HUES6 (cell line): ENCODE results near the gene COL6A1.
"Not testable (repeated sequence)": the region's sequence is repeated elsewhere in the genome, so short reads cannot be mapped to it uniquely, and the experiment has no call there.

ENCODE experiments used
- H3K27ac ChIP-seq: 2 replicates; pipeline ENCODE4 v1.7.0; 2013; ENCODE audit warnings: low read depth, mild to moderate bottlenecking, low read length, inconsistent platforms
- H3K27me3 ChIP-seq: 2 replicates; pipeline ENCODE4 v1.6.1; 2013; ENCODE audit warnings: low read length; ENCODE audit not compliant: control insufficient read depth, insufficient read depth
- H3K36me3 ChIP-seq: 2 replicates; pipeline ENCODE4 v1.6.1; 2013; ENCODE audit warnings: low read length; ENCODE audit not compliant: control insufficient read depth, insufficient read depth
- H3K4me1 ChIP-seq: 2 replicates; pipeline ENCODE4 v1.6.1; 2013; ENCODE audit warnings: low read length; ENCODE audit not compliant: control insufficient read depth, insufficient read depth
- H3K4me3 ChIP-seq: 2 replicates; pipeline ENCODE4 v1.5.1; 2013; ENCODE audit warnings: low read depth, low read length
- H3K9ac ChIP-seq: one replicate; pipeline ENCODE4 v1.6.1; 2013; ENCODE audit warnings: mild to moderate bottlenecking, low read length
- H3K9me3 ChIP-seq: 2 replicates; pipeline ENCODE4 v1.6.1; 2013; ENCODE audit warnings: low read depth, low read length; ENCODE audit not compliant: control insufficient read depth, insufficient read depth

Gene COL6A1

DNA sequence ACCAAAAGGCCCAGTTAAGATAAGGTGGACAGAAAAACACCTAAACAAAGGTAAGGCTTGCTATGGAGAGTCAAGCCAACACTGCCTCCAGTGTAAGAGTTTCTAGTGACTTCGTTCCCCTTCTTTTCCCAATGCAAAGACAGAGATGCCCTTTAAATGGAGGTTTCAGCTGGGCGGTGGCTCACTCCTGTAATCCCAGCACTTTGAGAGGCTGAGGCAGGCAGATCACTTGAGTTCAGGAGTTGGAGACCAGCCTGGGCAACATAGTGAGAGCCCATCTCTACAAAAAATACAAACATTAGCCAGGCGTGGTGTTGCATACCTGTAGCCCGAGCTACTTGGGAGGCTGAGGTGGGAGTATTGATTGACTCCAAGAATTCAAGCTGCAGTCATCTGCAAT is 24.0 kb upstream of the COL6A1 start:
- H3K27ac ChIP-seq: no peak overlapping the region
- no peak overlapping the region for H3K4me3 ChIP-seq
- no peak overlapping the region for H3K9ac ChIP-seq
- peaks cover 47% of the 10 kb centered on the region for H3K9me3 ChIP-seq
- H3K4me1 ChIP-seq: no peaks in the 10 kb centered on the region
- no peaks in the 10 kb centered on the region for H3K27me3 ChIP-seq
- no peaks in the 10 kb centered on the region for H3K36me3 ChIP-seq

DNA sequence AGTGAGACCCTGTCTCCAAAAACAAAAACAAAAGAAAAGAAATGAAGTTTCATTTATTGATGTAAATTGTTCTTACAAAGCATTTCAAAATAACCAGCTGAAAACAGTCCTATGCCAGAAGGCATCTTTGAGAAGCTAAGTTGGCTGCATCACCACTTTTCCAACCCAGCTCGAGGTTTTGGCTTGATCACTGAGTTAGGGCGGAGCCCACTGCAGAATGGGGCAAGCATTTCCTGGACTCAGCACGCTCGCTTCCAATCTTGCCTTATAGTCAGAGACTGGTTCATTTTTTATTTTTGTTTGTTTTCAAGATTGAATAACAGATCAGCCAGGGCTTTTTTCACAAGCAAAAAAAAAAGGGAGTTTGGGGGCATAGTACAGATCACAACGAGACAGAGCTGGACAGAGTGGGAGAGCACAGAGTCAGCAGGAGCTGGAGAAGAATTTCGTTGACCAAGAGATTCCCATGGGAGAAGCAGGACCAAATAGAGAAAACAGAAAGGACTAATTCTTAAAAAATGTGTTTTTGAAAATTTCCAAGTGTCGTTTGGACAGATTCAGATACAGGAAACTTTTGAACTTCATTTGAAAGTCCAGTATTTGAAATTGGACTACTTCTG is 23.5 kb upstream of the COL6A1 start:
- Histone ChIP-seq H3K4me3 (no peak overlapping the region), H3K27me3 (no peaks in the 10 kb centered on the region), H3K9ac (no peak overlapping the region), H3K27ac (no peak overlapping the region), H3K4me1 (no peaks in the 10 kb centered on the region), H3K9me3 (peaks cover 52% of the 10 kb centered on the region), H3K36me3 (no peaks in the 10 kb centered on the region)

DNA sequence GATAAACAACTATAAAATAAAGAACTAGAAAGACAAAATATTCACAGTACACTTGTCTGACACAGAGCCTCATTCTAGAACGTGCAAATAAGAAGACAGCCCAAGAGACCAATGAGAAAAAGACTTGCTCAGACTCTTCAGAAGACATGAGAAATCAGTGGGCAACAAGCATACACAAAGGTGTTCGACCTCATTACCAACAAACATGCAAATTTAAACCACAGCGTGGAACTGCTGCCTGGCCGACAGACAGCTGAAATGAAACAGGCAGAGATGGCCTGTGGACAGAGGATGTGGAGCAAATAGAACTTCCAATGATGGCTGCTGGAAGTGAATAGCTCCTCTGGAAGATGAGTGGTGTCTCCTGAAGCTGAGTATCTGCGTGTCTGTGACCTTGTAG is 22.4 kb upstream of the COL6A1 start:
- H3K27ac ChIP-seq: no peak overlapping the region

DNA sequence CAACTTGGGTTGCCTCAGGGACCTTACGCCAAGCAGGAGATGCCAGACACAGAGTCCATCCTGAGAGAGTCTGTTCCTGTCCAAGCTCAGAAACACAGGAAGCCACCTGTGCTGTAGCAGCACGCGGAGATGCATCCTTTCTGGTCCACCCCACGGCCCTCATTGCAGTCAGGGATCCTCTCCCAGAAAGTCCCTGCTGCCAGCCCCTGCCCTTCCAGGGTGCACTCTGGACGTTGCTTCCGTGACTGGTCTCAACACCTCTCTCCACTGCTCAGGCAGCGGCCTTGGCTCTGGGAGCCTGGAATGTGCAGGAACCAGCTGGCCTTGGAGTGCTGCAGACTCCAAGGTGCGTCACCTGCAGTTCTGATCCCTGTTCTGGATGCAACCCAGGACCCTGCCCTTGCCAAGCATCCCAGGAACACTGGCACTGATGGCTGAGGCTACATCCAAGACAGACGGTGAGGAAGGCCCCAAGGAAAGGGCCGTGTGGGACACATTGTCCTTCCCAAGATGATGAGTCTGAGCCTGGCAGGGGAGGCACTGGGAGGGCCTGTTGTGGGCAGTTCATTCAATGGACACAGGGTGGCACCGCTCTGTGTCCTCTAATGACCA is 21.7 kb upstream of the COL6A1 start:
- Histone ChIP-seq H3K9ac (no peak overlapping the region), H3K36me3 (no peaks in the 10 kb centered on the region), H3K27me3 (no peaks in the 10 kb centered on the region), H3K4me1 (no peaks in the 10 kb centered on the region), H3K9me3 (peaks cover 70% of the 10 kb centered on the region), H3K27ac (no peak overlapping the region), H3K4me3 (no peak overlapping the region)

More for the DNA sequence above, 22.4 kb upstream of the COL6A1 start:
- Histone ChIP-seq H3K36me3 (no peaks in the 10 kb centered on the region), H3K9ac (no peak overlapping the region), H3K4me1 (no peaks in the 10 kb centered on the region), H3K4me3 (no peak overlapping the region), H3K27me3 (no peaks in the 10 kb centered on the region), H3K9me3 (peaks cover 63% of the 10 kb centered on the region)

DNA sequence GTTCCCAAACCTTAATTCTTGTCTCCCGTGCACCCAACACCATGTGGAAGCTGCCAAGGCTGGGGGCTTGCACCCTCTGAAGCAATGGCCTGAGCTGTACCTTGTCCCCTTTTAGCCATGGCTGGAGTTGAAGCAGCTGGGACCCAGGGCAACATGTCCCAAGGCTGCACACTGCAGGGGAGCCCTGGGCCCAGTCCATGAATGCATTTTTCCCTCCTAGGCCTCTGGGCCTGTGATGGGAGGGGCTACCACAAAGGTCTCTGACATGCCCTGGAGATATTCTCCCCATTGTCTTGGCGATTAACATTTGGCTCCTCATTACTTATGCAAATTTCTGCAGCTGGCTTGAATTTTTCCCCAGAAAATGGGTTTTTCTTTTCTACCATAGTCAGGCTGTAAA is 20.2 kb upstream of the COL6A1 start:
- H3K27me3 ChIP-seq, H3K36me3 ChIP-seq, H3K4me1 ChIP-seq, H3K9ac ChIP-seq, H3K4me3 ChIP-seq, H3K27ac ChIP-seq: not testable (repeated sequence)
- peaks cover 76% of the 10 kb centered on the region for H3K9me3 ChIP-seq

DNA sequence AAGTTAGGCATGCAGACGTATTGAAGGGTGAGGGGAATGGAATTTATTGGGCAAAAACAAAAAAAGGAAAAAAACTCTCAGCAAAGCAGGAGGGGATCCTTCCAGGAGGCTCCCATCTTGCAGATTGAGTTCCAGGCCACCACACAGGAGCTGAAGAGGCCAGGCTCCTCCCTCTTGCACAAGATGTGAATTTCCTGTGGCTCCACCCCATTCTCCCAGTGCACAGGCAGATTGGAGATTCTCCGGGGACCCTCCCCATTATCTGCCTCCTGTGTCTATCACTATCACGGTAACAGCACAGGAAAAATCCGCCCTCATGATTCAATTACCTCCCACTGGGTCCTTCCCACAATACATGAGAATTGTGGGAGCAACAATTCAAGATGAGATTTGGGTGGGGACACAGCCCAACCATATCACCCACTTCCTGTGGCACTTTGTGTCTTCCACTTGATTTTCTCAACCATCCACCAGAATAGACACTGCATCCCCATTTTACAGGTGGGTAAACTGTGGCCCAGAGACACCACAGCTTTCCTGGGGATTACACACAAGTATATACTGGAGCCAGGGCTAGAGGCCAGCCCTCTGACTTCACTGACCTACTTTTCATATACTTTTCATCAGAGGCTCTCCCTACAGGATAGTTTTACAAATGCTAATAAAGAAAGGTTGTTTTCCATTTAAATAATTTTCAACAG is 18.9 kb upstream of the COL6A1 start:
- Histone ChIP-seq H3K4me3 (no peak overlapping the region), H3K36me3 (no peaks in the 10 kb centered on the region), H3K9ac (no peak overlapping the region), H3K9me3 (peaks cover 73% of the 10 kb centered on the region), H3K27ac (no peak overlapping the region), H3K4me1 (no peaks in the 10 kb centered on the region), H3K27me3 (no peaks in the 10 kb centered on the region)

DNA sequence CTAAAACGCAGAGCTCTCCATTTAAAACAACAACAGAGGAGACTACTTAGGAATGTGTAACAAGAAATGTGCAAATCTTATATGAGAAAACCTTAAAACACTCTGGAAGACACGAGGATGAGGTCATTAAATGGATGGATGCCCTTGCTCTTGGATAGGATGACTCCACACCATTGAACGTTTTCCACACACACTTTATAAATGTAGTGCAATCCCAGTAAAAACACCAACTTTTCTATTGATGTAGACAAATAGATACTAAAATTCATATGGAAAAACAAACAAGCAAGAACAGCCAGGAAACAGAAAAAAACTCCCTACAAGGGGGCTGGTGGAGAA is 18.4 kb upstream of the COL6A1 start:
- H3K36me3 ChIP-seq: no peaks in the 10 kb centered on the region
- peaks cover 73% of the 10 kb centered on the region for H3K9me3 ChIP-seq
- H3K27ac ChIP-seq: no peak overlapping the region
- no peaks in the 10 kb centered on the region for H3K4me1 ChIP-seq
- no peaks in the 10 kb centered on the region for H3K27me3 ChIP-seq
- H3K9ac ChIP-seq: no peak overlapping the region
- H3K4me3 ChIP-seq: no peak overlapping the region

DNA sequence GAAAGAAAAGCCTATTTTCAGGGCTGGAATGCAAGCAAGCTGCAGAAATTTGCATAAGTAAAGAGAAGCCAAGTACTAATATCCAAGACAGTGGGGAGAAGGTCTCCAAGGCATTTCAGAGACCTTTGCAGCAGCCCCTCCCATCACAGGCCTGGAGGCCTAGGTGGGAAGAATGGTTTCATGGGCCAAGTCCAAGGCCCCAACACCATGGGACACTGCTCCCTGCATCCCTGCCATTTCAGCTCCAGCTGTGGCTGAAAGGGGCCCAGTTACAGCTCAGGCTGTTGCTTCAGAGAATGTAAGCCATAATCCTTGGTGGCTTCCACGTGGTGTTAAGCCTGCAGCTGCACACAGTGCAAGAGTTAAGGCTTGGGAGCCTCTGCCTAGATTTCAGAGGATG is 16.9 kb upstream of the COL6A1 start:
- Histone ChIP-seq H3K4me1 (no peaks in the 10 kb centered on the region), H3K36me3 (no peaks in the 10 kb centered on the region), H3K4me3 (no peak overlapping the region), H3K9ac (no peak overlapping the region), H3K9me3 (peaks cover 68% of the 10 kb centered on the region), H3K27ac (no peak overlapping the region), H3K27me3 (no peaks in the 10 kb centered on the region)

DNA sequence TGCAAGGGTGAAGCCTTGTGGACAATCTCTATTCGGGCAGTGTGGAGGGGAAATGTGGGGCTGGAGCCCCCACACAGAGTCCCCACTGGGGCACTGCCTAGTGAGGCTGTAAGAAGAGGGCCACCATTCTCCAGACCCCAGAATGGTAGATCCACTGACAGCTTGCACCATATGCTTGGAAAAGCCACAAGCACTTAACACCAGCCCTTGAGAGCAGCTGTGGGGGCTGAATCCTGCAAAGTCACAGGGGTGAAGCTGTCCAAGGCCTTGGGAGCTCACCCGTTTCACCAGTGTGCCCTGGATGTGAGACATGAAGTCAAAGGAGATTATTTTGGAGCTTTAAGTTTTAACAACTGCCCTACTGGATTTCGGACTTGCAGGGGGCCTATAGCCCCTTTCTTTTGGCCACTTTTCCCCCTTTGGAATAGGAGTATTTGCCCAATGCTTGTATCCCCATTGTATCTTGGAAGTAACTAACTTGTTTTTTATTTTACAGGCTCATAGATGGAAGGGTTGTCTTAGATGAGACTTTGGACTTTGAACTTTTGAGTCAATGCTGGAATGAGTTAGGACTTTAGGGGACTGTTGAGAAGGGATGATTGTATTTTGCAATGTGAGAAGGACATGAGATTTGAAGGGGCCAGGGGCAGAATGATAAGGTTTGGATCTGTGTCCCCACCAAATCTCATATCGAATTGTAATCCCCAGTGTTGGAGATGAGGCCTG is 16.3 kb upstream of the COL6A1 start:
- no peak overlapping the region for H3K9ac ChIP-seq
- H3K4me1 ChIP-seq: peaks cover 2% of the 10 kb centered on the region; the same call in 1 of the 2 replicates
- H3K4me3 ChIP-seq: no peak overlapping the region
- H3K27me3 ChIP-seq: no peaks in the 10 kb centered on the region
- no peaks in the 10 kb centered on the region for H3K36me3 ChIP-seq
- no peak overlapping the region for H3K27ac ChIP-seq
- peaks cover 62% of the 10 kb centered on the region for H3K9me3 ChIP-seq

DNA sequence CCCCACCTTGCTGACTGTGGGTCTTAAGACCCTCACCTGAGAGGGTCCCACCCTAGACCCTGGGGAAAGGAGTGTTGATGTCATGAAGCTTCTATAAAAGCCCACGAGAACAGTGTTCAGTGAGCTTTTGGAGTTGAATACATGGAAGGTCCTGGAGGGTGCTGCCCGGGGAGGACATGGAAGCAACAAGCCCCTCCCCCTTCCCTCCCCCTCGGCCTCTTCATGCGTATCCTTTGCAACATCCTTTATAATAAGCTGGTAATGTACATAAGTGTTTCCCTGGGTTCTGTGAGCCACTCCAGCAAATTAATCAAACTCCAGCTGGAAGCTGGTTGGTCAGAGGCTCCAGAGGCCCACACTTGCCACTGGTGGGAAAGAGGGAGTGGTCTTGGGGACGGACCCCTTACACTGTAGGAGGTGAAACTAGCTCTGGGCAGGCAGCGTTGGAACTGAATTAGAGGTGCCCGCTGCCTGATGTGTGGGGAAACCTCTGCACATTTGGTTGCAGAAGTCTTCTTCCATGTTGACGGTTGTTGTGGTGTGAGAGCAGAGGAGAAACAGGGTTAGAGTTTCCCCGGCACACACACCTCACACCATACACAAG is 14.7 kb upstream of the COL6A1 start:
- H3K9me3 ChIP-seq: peaks cover 46% of the 10 kb centered on the region
- no peak overlapping the region for H3K4me3 ChIP-seq
- no peak overlapping the region for H3K27ac ChIP-seq
- H3K36me3 ChIP-seq: no peaks in the 10 kb centered on the region
- H3K27me3 ChIP-seq: 0 out of 2 replicates have a peak, but pooled peaks cover under 1% of the 10 kb centered on the region
- H3K4me1 ChIP-seq: peaks cover 15% of the 10 kb centered on the region
- no peak overlapping the region for H3K9ac ChIP-seq
